DMS53 treated with DMSO at 0.1 percent for 48 hours (cell line): ENCODE results near the gene LRRC61.
"Not testable (repeated sequence)": the region's sequence is repeated elsewhere in the genome, so short reads cannot be mapped to it uniquely, and the experiment has no call there.

Source experiments
- DNase-seq: peaks from one replicate; lab custom pipeline; 2025; ENCODE audit not compliant: unreplicated experiment; lab: John Stamatoyannopoulos, UW

The LRRC61 gene

DNA sequence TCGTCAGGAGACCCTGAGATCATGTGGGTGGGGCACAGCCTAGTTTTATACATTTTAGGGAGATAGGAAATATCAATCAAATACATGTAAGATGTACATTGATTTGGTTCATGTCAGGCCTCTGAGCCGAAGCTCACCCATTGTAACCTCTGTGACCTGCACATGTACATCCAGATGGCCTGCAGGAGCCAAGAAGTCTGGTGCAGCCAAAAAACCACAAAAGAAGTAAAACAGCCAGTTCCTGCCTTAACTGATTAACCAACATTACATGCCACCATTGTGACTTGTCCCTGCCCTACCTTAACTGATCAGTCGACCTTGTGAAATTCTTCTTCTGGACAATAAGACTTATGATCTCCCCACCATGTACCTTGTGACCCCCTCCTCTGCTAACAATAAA lies 16.0 kb upstream of the LRRC61 start:
- no peak for DNase-seq

GRCh38 chr7:150307904-150308303 lies 15.3 kb upstream of the LRRC61 start:
- DNase-seq = no peak

GRCh38 chr7:150308575-150308974 lies 14.6 kb upstream of the LRRC61 start:
- DNase-seq = no peak

- DNase-seq = no peak
Measured at GRCh38 chr7:150311146-150311545, 12.0 kb upstream of the LRRC61 start.

GRCh38 chr7:150311711-150312110 lies 11.4 kb upstream of the LRRC61 start:
- no peak for DNase-seq

DNA sequence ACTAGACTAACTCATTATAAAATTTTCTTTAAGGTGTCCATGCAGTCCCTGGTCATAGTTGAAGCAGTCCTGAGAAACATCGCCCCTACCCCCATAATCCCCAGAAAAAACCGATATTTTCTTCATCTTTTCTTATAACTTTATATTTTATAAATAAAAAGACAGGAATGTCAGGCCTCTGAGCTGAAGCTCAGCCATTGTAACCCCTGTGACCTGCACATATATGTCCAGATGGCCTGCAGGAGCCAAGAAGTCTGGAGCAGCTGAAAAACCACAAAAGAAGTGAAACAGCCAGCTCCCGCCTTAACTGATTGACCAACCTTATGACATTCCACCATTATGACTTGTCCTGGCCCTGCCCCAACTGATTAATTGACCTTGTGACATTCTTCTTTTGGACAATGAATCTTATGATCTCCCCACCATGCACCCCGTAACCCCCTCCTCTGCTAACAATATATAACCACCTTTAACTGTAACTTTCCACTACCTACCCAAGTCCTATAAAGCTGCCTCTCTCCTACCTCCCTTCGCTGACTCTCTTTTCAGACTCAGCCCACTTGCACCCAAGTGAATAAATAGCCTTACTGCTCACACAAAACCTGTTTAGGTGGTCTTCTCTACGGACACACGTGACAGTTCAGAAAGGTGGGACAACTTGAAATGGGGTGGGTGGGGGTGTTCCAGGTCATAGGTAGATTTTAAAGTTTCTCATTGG lies 10.3 kb upstream of the LRRC61 start:
- not testable (repeated sequence) for DNase-seq

- no peak for DNase-seq
Measured at GRCh38 chr7:150313367-150313809, 9.8 kb upstream of the LRRC61 start.

DNA sequence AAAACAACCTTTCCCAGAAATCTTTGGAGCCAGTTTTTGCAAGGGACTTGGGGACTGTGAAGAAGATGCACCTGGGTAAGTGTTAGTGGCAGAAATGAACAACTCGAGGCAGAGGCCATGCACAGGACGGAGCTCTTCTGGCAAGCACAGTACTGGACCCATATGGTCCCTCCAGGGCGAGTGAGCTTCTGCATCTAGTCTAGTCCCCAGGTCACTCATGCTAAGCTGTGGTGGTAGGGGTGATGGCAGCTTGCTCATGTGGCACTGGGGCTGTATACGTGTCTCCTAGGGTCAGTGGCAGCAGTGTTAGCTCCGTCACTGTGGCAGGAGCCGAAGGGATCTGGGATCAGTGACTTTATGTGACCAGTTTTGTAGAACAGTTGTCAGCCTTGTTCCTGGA lies 9.3 kb upstream of the LRRC61 start:
- DNase-seq = no peak

- DNase-seq = no peak
Measured at GRCh38 chr7:150314639-150315239, 8.4 kb upstream of the LRRC61 start.

GRCh38 chr7:150316987-150317386 lies 6.2 kb upstream of the LRRC61 start:
- DNase-seq = not testable (repeated sequence)

DNA sequence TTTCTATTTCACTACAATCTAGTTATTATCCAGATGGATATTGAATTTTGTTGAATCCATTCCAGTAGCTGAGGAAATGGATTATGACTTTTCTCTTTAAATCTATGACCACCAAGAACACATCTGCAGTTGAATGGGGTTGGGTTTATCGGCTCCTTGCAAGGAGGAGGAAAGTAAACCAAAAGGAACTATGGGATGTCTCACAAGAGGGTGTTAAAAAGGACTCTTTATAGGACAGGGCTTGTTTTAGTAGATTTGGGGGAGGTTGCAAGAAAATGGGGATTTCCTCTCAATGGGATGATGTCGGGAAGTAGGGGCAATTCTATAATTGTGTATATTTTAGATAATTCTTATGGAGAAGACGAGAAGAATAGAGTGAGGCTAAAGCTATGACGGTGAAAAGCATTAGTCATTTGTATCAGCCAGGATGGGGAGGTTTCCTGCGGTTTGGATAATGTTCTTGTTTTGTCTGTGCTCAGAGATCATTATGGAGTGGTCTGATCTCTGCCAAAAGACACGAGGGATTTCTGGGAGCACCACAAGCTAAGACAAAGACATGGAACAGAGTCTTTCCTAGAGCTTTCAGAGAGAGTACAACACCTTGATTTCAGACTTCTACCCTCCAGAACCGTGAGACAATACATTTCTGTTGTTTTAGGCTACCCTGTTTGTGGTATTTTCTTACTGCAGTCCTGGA lies 5.3 kb upstream of the LRRC61 start:
- no peak for DNase-seq

- no peak for DNase-seq
Measured at GRCh38 chr7:150321788-150322113, 1.4 kb upstream of the LRRC61 start.

DNA sequence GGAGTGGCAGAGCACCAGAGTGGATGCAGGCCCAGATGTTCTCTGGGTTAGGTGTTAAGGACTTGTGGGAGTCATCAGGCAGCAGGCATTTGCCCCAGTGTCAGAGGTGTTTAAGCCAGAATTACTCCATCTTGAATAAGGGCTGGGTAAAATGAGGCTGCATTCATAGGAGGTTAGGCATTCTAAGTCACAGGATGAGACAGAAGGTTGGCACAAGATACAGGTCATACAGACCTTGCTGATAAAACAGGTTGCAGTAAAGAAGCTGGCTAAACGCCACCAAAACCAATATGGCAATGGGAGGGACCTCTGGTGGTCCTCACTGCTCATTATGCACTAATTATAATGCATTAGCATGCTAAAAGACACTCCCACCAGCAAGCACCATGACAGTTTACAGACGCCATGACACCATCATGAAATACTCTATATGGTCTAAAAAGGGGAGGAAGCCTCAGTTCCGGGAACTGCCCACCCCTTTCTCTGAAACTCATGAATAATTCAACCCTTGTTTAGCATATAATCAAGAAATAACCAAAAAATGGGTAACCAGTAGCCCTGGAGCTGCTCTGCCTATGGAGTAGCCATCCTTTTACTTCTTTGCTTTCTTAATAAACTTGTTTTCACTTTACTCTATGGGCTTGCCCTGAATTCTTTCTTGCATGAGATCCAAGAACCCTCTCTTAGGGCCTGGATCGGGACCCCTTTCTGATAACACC lies 882 bp upstream of the LRRC61 start:
- DNase-seq = peak; percentile 14

DNA sequence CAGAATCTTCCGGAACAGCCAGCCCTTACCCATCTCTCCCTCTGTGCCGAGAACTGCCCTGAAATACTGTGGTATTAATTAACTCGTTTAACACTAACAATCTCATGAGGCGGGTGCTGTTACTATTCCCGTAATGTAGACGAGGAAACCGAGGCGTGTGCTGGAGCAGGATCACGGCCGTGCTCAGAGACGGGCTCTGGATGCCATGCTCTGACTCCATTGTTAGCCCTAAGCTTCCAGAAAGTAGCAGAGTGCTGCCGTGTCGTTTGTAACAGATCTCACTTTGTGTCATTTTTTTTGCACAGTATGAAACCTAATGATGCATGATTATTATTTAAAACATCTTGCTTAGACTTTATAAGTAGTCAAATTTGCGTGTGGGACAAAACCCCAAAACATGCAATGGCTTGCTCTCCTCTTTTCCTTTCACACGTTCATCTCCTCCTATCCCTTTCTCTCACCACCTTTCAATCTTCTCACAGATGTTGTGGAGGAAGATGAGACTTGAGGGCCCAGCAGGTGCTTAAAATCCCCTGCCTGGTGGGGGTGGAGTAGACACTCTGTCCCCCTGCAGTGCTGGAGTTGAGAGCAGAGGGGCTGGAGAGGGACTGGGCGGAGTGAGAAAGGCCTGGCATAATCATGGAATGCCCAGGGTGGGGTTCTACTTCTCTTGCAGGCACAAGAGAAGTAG lies 672 bp downstream of the LRRC61 start:
- peak; percentile 61 for DNase-seq

DNA sequence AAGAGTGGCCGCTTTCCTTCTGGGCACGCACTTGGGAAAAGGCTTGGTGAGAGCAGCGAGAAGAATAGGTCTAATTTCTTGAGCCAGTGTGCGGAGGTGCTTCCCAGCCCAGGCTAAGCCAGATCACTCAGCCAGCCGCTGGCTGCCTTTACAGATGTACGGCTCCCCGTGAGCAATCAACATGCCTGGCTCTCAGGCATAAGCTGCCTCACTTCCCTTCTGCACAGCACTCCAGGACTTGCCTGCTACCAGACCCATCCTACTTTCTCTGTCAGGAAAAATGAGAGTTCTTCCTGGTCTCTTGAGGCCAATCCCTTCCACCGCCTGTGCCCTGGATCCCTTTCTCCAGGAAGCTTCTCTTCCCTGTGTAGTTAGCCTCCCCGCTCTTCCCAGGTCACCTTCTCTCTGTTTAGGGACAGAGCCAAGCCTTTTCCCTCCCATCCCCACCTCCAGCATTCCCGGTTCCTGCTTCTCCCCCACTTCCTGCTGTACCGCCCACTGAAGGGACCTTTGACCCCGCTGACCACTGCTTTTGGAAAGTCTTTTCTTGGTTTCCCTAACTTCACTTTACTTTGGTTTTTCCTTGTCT lies 1.3 kb downstream of the LRRC61 start:
- DNase-seq = no peak

DNA sequence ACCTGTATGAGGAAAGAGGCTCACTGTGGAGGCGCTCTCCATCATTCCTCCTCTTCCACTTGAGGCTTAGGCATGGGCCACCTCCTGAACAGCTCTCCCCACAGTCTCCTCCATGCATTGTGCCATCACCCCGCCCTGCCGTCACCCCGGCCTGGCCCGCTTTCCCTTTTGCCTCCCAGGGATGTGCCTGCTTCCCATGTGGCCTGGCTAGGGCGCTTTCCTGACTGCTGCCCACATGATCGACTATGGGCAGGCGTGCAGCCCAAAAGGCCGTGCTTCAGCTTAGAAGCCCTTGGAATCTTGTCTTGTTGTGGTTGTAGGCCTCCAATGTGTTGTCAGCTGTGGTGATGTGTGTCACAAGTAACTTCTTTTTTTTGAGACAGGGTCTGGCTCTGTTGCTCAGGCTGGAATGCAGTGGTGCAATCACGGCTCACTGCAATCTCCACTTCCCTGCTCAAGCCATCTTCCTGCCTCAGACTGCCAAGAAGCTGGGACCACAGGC lies 2.0 kb downstream of the LRRC61 start:
- DNase-seq = no peak

DNA sequence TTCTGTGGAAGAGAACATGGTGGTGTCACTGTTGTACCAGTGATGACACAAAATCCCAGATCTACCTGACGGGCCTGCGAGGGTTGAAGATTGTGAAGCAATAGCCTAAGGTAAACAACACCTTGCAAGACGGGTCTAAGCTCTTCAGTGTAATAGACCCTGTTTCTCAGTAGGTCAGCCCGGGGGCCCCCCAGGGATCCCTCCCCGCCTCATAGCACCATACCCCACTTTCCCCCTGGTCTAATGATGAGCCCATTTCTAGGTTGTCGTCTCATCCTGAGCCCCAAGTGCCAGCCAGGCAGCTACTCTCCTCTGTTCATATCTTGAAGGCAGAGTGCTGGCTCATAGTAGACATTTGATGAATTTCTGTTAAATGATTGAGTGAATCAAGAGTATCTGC lies 2.7 kb downstream of the LRRC61 start:
- no peak for DNase-seq

- no peak for DNase-seq
Measured at GRCh38 chr7:150326657-150327268, 3.6 kb downstream of the LRRC61 start.

- no peak for DNase-seq
Measured at GRCh38 chr7:150327308-150327707, 4.2 kb downstream of the LRRC61 start.
